GM18951 (cell line): ENCODE measurements around the gene ANO4.

ENCODE experiments used
- POLR2A ChIP-seq: IDR thresholded peaks from 4 replicates; pipeline ENCODE4 v1.6.1; 2011; ENCODE audit warnings: mild to moderate bottlenecking; ENCODE audit not compliant: insufficient read length, insufficient read depth; ENCODE audit errors: extremely low read depth
- in situ Hi-C: fragments of 300-500 bp; cut with MboI; formaldehyde crosslinking; loops from one replicate; pipeline ENCODE4 v1.12.0; 2022; ENCODE audit warnings: low sequenced_read_pairs, mixed read lengths, inconsistent platforms; ENCODE audit not compliant: unreplicated experiment

ANO4 gene

DNA sequence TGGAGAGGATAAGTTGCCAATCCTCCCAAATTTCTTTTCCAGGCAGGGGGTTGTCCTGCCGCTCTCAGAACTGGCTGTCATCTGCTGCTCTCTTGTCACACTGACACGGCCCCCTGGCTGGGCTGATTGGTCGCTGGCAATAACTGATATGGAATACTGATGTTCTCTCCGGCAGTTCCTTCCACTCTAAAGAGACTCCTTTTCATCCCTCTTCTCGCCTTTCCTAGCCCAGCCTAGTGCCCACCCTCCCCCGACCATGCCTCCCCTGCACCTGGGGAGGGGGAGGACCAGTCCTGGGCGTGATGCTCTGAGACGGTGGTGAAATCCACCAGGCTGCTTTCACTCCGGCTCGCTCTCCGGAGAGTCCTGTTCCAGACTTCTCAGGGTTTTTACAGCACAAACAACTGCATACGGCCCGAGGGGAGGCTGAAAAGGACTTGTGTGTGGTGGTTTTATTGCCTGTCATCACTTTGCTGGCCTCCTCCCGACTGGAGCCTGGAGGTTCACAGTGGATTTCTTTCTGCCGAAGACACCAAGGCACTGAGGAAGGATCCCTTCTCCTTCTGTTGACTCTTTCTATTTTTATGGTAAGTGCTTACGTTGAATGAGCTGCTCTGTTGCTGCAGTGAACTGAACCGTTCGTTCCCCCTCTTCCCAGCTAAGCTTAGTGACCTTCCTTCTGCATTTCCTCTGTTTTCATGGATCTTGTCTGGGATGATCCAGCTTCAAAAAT is at the start of gene ANO4:
ANO4 (plus strand) TSS at position 336 of the 733 bp plus-strand sequence. CDS start 107,010 bp downstream, outside the sequence.
- TF ChIP-seq POLR2A: no peak
- in situ Hi-C loops: no loop called here

- no peak for TF ChIP-seq POLR2A
- in situ Hi-C loops: loop anchor here (25.0 kb wide), 1 partner anchor 508 kb away; no protein-coding TSS in a partner anchor
Measured at GRCh38 chr12:100745378-100746071, 49.1 kb upstream of the ANO4 start.

GRCh38 chr12:100752841-100753240 is 41.7 kb upstream of the ANO4 start:
- no peak for TF ChIP-seq POLR2A
- in situ Hi-C loops: no loop called here

GRCh38 chr12:100753837-100754236 is 40.7 kb upstream of the ANO4 start:
- TF ChIP-seq POLR2A: no peak
- in situ Hi-C loops: no loop called here

GRCh38 chr12:100755186-100755585 is 39.4 kb upstream of the ANO4 start:
- in situ Hi-C loops: no loop called here
- TF ChIP-seq POLR2A: no peak

DNA sequence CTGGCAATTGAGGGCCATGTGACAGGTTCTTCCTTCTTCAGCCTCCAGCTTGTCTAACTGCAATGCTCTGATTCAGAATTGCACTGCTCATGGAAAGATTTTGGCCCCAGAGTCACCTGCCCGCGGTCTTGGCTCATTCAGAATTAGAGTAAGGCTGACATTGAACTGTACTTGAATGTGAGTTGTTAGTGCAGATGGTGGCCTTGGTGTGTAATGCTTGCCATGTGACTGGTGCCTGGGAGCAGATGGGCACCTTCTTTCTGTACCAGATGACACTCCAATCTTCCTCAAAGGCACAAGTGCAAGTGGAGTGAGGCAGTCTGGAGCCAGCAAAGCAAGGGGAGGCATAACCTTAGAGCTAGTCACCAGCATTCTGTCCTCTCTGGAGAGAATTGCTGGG is 36.5 kb upstream of the ANO4 start:
- in situ Hi-C loops: no loop called here
- no peak for TF ChIP-seq POLR2A

GRCh38 chr12:100767371-100767770 is 27.2 kb upstream of the ANO4 start:
- TF ChIP-seq POLR2A: no peak
- in situ Hi-C loops: no loop called here

- no peak for TF ChIP-seq POLR2A
- in situ Hi-C loops: no loop called here
Measured at GRCh38 chr12:100767950-100768349, 26.6 kb upstream of the ANO4 start.

- no peak for TF ChIP-seq POLR2A
- in situ Hi-C loops: no loop called here
Measured at GRCh38 chr12:100778967-100779590, 15.5 kb upstream of the ANO4 start.

DNA sequence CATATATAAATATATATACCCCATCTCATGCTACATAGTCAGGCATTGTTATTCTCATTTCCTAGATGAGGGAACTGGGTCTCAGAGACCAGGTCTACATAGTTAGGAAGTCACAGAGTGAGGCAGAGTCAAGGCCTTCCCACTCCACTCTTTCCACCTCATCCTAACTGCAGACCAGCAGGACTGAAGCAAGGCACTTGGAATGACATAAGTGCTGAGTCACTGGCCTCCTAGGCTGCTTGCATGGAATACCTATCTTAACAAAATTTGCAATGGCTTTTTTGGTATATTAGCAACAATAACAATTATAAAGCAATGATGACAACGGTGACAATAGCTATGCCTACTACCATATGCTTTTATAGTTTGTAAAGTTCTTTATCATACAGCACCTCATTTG is 5.4 kb upstream of the ANO4 start:
- in situ Hi-C loops: no loop called here
- no peak for TF ChIP-seq POLR2A

DNA sequence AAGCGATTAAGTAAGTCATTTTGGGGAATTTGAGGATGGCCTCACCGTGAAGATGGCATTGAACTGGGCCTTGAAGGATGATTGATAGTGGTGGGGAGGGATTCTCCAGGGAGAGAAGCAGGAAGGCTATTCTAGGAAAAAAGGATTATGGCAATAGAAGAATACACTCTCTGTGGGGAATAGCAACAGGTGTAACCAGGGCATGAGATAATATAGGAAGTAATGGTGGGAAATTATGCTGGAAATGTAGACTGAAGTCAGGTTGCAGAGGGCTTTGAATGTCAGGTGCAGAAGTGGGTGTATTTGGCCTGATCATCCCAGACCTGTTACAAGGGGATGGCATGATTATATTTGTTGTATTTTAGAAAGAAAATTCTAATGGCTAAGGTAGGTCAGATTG is 4.6 kb upstream of the ANO4 start:
- in situ Hi-C loops: no loop called here
- TF ChIP-seq POLR2A: no peak

- no peak for TF ChIP-seq POLR2A
- in situ Hi-C loops: no loop called here
Measured at GRCh38 chr12:100790552-100790951, 4.0 kb upstream of the ANO4 start.

DNA sequence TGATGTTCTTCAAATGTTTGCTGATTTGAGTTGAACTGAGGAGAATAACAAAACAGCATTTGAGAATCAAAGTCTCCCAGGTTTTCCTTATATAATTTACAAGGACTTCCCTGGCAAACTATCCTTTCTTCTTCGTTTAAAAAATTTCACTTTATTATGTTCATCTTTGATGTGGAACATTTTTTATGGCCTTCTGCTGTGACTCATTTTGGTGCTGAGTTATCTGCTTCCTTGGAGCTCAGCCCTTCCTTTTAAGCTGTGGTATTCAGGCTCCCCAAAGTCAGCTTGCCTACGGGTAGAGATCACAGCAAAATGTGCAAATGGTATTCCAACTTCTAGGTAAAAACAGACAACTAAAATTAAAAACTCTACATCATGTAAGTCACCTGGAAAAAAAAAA is 1.4 kb upstream of the ANO4 start:
- in situ Hi-C loops: no loop called here
- no peak for TF ChIP-seq POLR2A
